ENCODE data around the gene GPRC6A.

The GPRC6A gene

GRCh38 chr6:116828983-116829382 is at the start of gene GPRC6A:
GPRC6A (minus strand) TSS chr6:116829083; CDS start chr6:116829013, 70 bp downstream.
- H3K4me3 ChIP-seq (ENCODE audit: low read depth, low read length): no peak within 1 kb of the TSS
- no peak within 1 kb of the TSS for H3K27ac ChIP-seq
- no peaks in the 10 kb centered on the region for H3K27me3 ChIP-seq (ENCODE audit: control insufficient read depth, insufficient read depth, low read length)
- no peaks in the 10 kb centered on the region for H3K4me1 ChIP-seq
- H2AFZ ChIP-seq: no peak within 1 kb of the TSS
- no peaks in the 10 kb centered on the region for H3K9me3 ChIP-seq (ENCODE audit: control insufficient read depth, low read length)
- no peaks in the 10 kb centered on the region for H3K36me3 ChIP-seq (ENCODE audit: control insufficient read depth, insufficient read depth, low read length)
- TF ChIP-seq CTCF (IDR thresholded peaks at IDR 0.05): no peak
- no peaks in the 10 kb centered on the region for H3K79me2 ChIP-seq
- H3K4me2 ChIP-seq (ENCODE audit: low read length): no peak within 1 kb of the TSS
- no peak within 1 kb of the TSS for H3K9ac ChIP-seq

- Histone ChIP-seq H3K4me2 (ENCODE audit: low read length) (no peak overlapping the region), H3K79me2 (no peaks in the 10 kb centered on the region), H3K9me3 (ENCODE audit: control insufficient read depth, low read length) (no peaks in the 10 kb centered on the region), H3K9ac (no peak overlapping the region), H3K36me3 (ENCODE audit: control insufficient read depth, insufficient read depth, low read length) (no peaks in the 10 kb centered on the region), H3K4me3 (ENCODE audit: low read depth, low read length) (no peak overlapping the region), H2AFZ (no peak overlapping the region), H3K4me1 (no peaks in the 10 kb centered on the region), H3K27me3 (ENCODE audit: control insufficient read depth, insufficient read depth, low read length) (no peaks in the 10 kb centered on the region), H3K27ac (no peak overlapping the region)
- TF ChIP-seq CTCF (IDR thresholded peaks at IDR 0.05): no peak
Observed at GRCh38 chr6:116877743-116878142, 48.9 kb upstream of the GPRC6A start.

GRCh38 chr6:116876635-116877611 is 48.0 kb upstream of the GPRC6A start, which contains the start of gene RFX6:
RFX6 (plus strand) TSS chr6:116877242; CDS start chr6:116877276, 34 bp downstream.
- Histone ChIP-seq H3K4me2 (ENCODE audit: low read length) (peak within 1 kb of the TSS; percentile 71), H3K4me3 (ENCODE audit: low read depth, low read length) (no peak within 1 kb of the TSS)

GRCh38 chr6:116876107-116876506 is 47.2 kb upstream of the GPRC6A start:
- Histone ChIP-seq H3K4me3 (ENCODE audit: low read depth, low read length) (no peak overlapping the region), H3K27ac (no peak overlapping the region), H3K27me3 (ENCODE audit: control insufficient read depth, insufficient read depth, low read length) (no peaks in the 10 kb centered on the region), H2AFZ (peak overlapping the region; percentile 57), H3K9ac (no peak overlapping the region), H3K4me2 (ENCODE audit: low read length) (no peak overlapping the region), H3K9me3 (ENCODE audit: control insufficient read depth, low read length) (no peaks in the 10 kb centered on the region), H3K79me2 (no peaks in the 10 kb centered on the region), H3K4me1 (no peaks in the 10 kb centered on the region), H3K36me3 (ENCODE audit: control insufficient read depth, insufficient read depth, low read length) (no peaks in the 10 kb centered on the region)
- TF ChIP-seq CTCF (IDR thresholded peaks at IDR 0.05): no peak

More at GRCh38 chr6:116876635-116877611, 48.0 kb upstream of the GPRC6A start, which contains the start of gene RFX6:
- no peak within 1 kb of the TSS for H3K9ac ChIP-seq
- H2AFZ ChIP-seq: peak within 1 kb of the TSS; percentile 57
- TF ChIP-seq CTCF (IDR thresholded peaks at IDR 0.05): no peak
- H3K27me3 ChIP-seq (ENCODE audit: control insufficient read depth, insufficient read depth, low read length): no peaks in the 10 kb centered on the region
- no peaks in the 10 kb centered on the region for H3K79me2 ChIP-seq
- no peaks in the 10 kb centered on the region for H3K36me3 ChIP-seq (ENCODE audit: control insufficient read depth, insufficient read depth, low read length)
- H3K27ac ChIP-seq: no peak within 1 kb of the TSS
- H3K9me3 ChIP-seq (ENCODE audit: control insufficient read depth, low read length): no peaks in the 10 kb centered on the region
- H3K4me1 ChIP-seq: no peaks in the 10 kb centered on the region

All from parathyroid adenoma (tissue), 2 donors.